WI38 (cell line): Measurements from ENCODE around the gene C2CD2L.

Source experiments
- H3K4me3 ChIP-seq: 2 replicates; pipeline ENCODE4 v1.5.1; 2011; ENCODE audit warnings: low read depth, mild to moderate bottlenecking, control low read depth, low read length
- CTCF ChIP-seq: IDR thresholded peaks from 2 replicates; pipeline ENCODE4 v1.5.1; 2012; ENCODE audit warnings: low read depth, mild to moderate bottlenecking, control low read depth, low read length

The C2CD2L gene

GRCh38 chr11:119149018-119149785 lies 42.1 kb downstream of the C2CD2L start, which contains the start of gene ABCG4:
TSS of gene ABCG4 (plus strand) at chr11:119149052. CDS start at chr11:119149966, 914 bp downstream.
- TF ChIP-seq CTCF: no peak
- H3K4me3 ChIP-seq: peak within 1 kb of the TSS; percentile 65

GRCh38 chr11:119149786-119150275 lies 42.7 kb downstream of the C2CD2L start:
- H3K4me3 ChIP-seq: peak overlapping the region; percentile 65; the same call in 1 of the 2 replicates
- TF ChIP-seq CTCF: no peak

GRCh38 chr11:119152043-119152442 lies 44.9 kb downstream of the C2CD2L start:
- H3K4me3 ChIP-seq: no peak overlapping the region
- no peak for TF ChIP-seq CTCF

GRCh38 chr11:119152604-119153003 lies 45.5 kb downstream of the C2CD2L start:
- no peak for TF ChIP-seq CTCF
- H3K4me3 ChIP-seq: no peak overlapping the region

- no peak overlapping the region for H3K4me3 ChIP-seq
- TF ChIP-seq CTCF: no peak
Observed at GRCh38 chr11:119153049-119153818, 46.1 kb downstream of the C2CD2L start.

- no peak for TF ChIP-seq CTCF
- H3K4me3 ChIP-seq: no peak overlapping the region
Observed at GRCh38 chr11:119154178-119154577, 47.0 kb downstream of the C2CD2L start.
